Heart right ventricle (tissue), 16 donors: Measurements from ENCODE around the gene POLRMT. TPM values are rescaled to one million over a fixed set of nuclear protein-coding genes. Genes with fewer than 3 reads are reported as not detected.

ENCODE experiments used
- ATAC-seq, 8 donors: fragments of 200-7000 bp; cut with Tn5 transposase; one replicate each; pipeline ENCODE4 v1.9.1; 2020; ENCODE audit warnings: mild to moderate bottlenecking in 8 of 8, moderate library complexity in 8 of 8, moderate number of reproducible peaks in 1 of 8
- DNase-seq, 2 donors: peaks; one replicate each; pipeline ENCODE4 v3.0.0-alpha.2; 2020
- H3K27ac ChIP-seq, 10 donors: fragments of 200-600 bp; sonication (generic) in 2 of 10; one replicate each; pipeline versions ENCODE4 v1.5.0 to v1.8.0; 2020 to 2022; ENCODE audit warnings: mild to moderate bottlenecking in 3 of 10
- H3K27me3 ChIP-seq, 7 donors: fragments of 200-600 bp; one replicate each; pipeline ENCODE4 v1.8.0; 2021 to 2022; ENCODE audit warnings: mild to moderate bottlenecking in 2 of 7
- H3K36me3 ChIP-seq, 9 donors: fragments of 200-600 bp; sonication (generic) in 1 of 9; one replicate each; pipeline versions ENCODE4 v1.5.0 to v1.8.0; 2020 to 2022; ENCODE audit warnings: mild to moderate bottlenecking in 2 of 9
- H3K4me1 ChIP-seq, 9 donors: fragments of 200-600 bp; sonication (generic) in 1 of 9; one replicate each; pipeline versions ENCODE4 v1.5.0 to v1.8.0; 2020 to 2022; ENCODE audit warnings: mild to moderate bottlenecking in 4 of 9
- H3K4me3 ChIP-seq, 10 donors: fragments of 200-600 bp; sonication (generic) in 2 of 10; one replicate each; pipeline versions ENCODE4 v1.5.0 to v1.8.0; 2020 to 2022; ENCODE audit warnings: mild to moderate bottlenecking in 7 of 10, moderate library complexity in 2 of 10
- H3K9me3 ChIP-seq, 11 donors: fragments of 200-600 bp in 10 of 11; sonication (generic) in 2 of 11; one replicate each; pipeline versions ENCODE4 v1.5.0 to v1.8.0; 2013 to 2022; ENCODE audit warnings: mild to moderate bottlenecking in 2 of 11, control low read depth in 1 of 11, moderate library complexity in 1 of 11
- CTCF ChIP-seq, 9 donors: fragments of 200-600 bp; sonication (generic) in 2 of 9; IDR thresholded peaks; one replicate each; pipeline versions ENCODE4 v1.5.0 to v1.8.0; 2021 to 2022; ENCODE audit warnings: antibody characterized with exemption in 9 of 9, mild to moderate bottlenecking in 5 of 9, moderate library complexity in 1 of 9
- WGBS, 2 donors: extraction: QIAGEN DNeasy Blood & Tissue Kit; methylation state at CpG; one replicate each; pipeline ENCODE4 v1.1.7; 2013; ENCODE audit warnings: inconsistent platforms in 1 of 2; 5-methylcytosine and 5-hydroxymethylcytosine counted together
- intact Hi-C, 10 donors: fragments of 100-400 bp; cut with DNase I; formaldehyde crosslinking; loops; one replicate each; pipeline versions ENCODE4 v1.11.1 to v1.14.2; 2022
- polyA plus RNA-seq, 2 donors: library from polyadenylated mRNA; stranded (reverse); fragments of 200-250 nt; gene quantifications; one replicate each; pipeline ENCODE4 v1.2.3, GENCODE V29; 2013
- total RNA-seq, 10 donors: library from RNA; stranded (reverse); fragmentation: NEBNext Ultra II Directional in 3 of 10; extraction: Animal tissue kit (Norgen Biotek cat#: 25700) in 3 of 10; gene quantifications; one replicate each; pipeline versions ENCODE4 v1.2.1 to v1.2.4, GENCODE V29; 2021 to 2023
- donor health status: Arrhythmogenic right ventricular cardiomyopathy.
- donor health status: ischemic (EF 13 %, LVEDD 7.1; RV severe dilation, severe dysfunction).
- donor health status: healthy with polysubstance abuse.
- donor health status: DM: no; HTN: yes; CAD: no.
- donor health status: DM: no; HTN: no; CAD: no.
- donor health status: ischemic (EF 25% LVEDD 6.9; RV normal size, moderate dysfunction).
- donor health status: ischemic (EF 25% LVEDD 5.7; RV mildly dilated, moderate dysfunction).
- donor health status: healthy.
- donor health status: DM: yes; HTN: yes; CAD: no.
- donor health status: Ischemic cardiomyopathy.
- donor health status: ischemic (EF 35%, LVEDD 5.7; RV mildly dilated, moderate dysfunction).
- donor health status: nonischemic (EF 11% LVEDD 7.7; RV severe dilation, severe dysfunction).
- donor health status: DM: yes; HTN: yes; CAD: no.
- donor health status: PGD.
- donor health status: ischemic (EF 29% LVEDD 5.4; RV normal size, mild dysfunction).
- donor health status: nonischemic (EF 23%, LVEDD 6.1; RV moderate dilation, normal function).

POLRMT gene
- total and polyA plus RNA-seq, 12 donors = 37.2 to 159 (median 45.3) TPM

GRCh38 chr19:584240-585001, 48.9 kb downstream of the POLRMT start:
- TF ChIP-seq CTCF (IDR thresholded peaks at IDR 0.05) = peak; percentile 68 to 94 (median 84)
- Histone ChIP-seq H3K27ac (peak overlapping the region in 2 of 10 donors; percentile 41 to 45), H3K4me3 (no peak overlapping the region), H3K36me3 (peaks cover 0 to 45% (median 24%) of the 10 kb centered on the region in 9 donors), H3K27me3 (peaks cover 10 to 24% (median 19%) of the 10 kb centered on the region in 7 donors), H3K9me3 (no peaks in the 10 kb centered on the region), H3K4me1 (peaks cover 7 to 67% (median 35%) of the 10 kb centered on the region in 9 donors)
- 19 to 29% methylated on average over 38 of the region's 38 CpGs for WGBS, 2 donors
- DNase-seq = peak; percentile 50 to 71
- intact Hi-C loops = loop anchor here in 1 of 10 donors (5.0 kb wide), 2 partner anchors 73 to 153 kb away; no protein-coding TSS in a partner anchor
- peak; percentile 61 to 80 (median 64) for ATAC-seq

DNA sequence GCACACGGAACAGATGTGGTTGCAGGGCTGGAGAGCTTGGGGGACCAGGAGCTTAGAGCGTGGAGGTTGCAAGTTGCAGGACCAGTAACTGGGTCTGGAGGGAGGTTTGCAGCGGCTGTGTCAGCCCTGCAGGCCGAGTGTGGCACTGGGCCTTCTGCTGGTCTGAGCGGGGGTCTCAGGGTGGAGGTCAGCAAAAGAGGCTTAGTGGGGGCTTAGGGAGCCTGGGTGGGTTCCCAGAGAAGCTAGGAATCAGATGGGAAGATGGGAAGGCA, 49.4 kb downstream of the POLRMT start:
- peaks cover 6 to 67% (median 32%) of the 10 kb centered on the region in 9 donors for H3K4me1 ChIP-seq
- H3K27ac ChIP-seq = peak overlapping the region in 2 of 10 donors; percentile 41 to 45
- 61 to 82% methylated on average over 5 of the region's 5 CpGs for WGBS, 2 donors
- no peaks in the 10 kb centered on the region for H3K9me3 ChIP-seq
- DNase-seq = no peak
- intact Hi-C loops = no loop called here
- no peak for TF ChIP-seq CTCF (IDR thresholded peaks at IDR 0.05)
- peak in 2 of 8 donors; percentile 4 to 10 for ATAC-seq
- no peak overlapping the region for H3K4me3 ChIP-seq
- peaks cover 0 to 50% (median 26%) of the 10 kb centered on the region in 9 donors for H3K36me3 ChIP-seq
- peaks cover 5 to 19% (median 14%) of the 10 kb centered on the region in 7 donors for H3K27me3 ChIP-seq

DNA sequence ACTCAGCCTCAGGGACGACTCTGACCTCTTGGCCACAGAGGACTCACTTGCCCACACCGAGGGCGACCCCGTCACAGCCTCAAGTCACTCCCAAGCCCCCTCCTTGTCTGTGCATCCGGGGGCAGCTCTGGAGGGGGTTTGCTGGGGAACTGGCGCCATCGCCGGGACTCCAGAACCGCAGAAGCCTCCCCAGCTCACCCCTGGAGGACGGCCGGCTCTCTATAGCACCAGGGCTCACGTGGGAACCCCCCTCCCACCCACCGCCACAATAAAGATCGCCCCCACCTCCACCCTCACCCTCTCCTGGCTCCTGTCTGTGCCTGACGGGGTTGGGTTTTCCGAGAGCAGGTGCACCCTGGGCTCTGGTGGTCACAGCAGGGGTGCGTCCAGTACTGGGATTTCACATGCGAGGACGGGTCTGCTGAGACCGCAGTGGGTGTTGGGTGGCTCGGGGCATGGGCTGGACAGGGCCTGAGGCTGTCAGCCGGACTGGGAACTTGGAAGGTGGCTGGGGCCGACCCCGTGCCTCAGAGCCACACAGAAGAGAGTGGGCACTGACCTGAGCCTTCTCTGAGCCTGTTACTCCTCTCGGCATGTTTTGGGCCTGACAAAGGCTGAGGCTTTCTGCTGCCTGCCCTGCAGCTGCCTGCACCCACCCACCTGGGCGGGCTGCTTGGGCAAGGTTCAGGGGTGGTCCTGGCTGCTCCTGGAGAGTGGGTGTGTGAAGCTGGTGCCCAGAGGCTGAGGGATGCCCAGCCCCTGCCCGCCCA, 50.0 kb downstream of the POLRMT start:
- no peak for DNase-seq
- intact Hi-C loops = no loop called here
- peaks cover 7 to 67% (median 34%) of the 10 kb centered on the region in 9 donors for H3K4me1 ChIP-seq

More for the DNA sequence above, 50.0 kb downstream of the POLRMT start:
- ATAC-seq = peak in 3 of 8 donors; percentile 0 to 2 (median 1)
- 79 to 86% methylated on average over 27 of the region's 27 CpGs for WGBS, 2 donors
- Histone ChIP-seq H3K36me3 (peaks cover 0 to 53% (median 26%) of the 10 kb centered on the region in 9 donors), H3K4me3 (no peak overlapping the region), H3K27me3 (peaks cover under 1 to 14% (median 9%) of the 10 kb centered on the region in 7 donors), H3K9me3 (no peaks in the 10 kb centered on the region), H3K27ac (peak overlapping the region in 1 of 10 donors; percentile 41)
- TF ChIP-seq CTCF (IDR thresholded peaks at IDR 0.05) = no peak
